SK-N-SH treated with all-trans-retinoic acid at 6 μM for 48 hours (cell line): Measurements from ENCODE around the gene GRK1.

Experiments used
- BACH2 ChIP-seq: fragments of 250-450 bp; sonication (Bioruptor Pico); IDR thresholded peaks from 2 replicates; pipeline ENCODE4 v1.9.0; 2021; ENCODE audit warnings: mild to moderate bottlenecking, borderline replicate concordance
- CREB5 ChIP-seq: fragments of 250-450 bp; sonication (Bioruptor Pico); IDR thresholded peaks from 2 replicates; pipeline ENCODE4 v1.5.1; 2020; ENCODE audit warnings: low read depth, mild to moderate bottlenecking, moderate library complexity
- CSRNP3 ChIP-seq: fragments of 250-450 bp; sonication (Bioruptor Pico); IDR thresholded peaks from 2 replicates; pipeline ENCODE4 v1.5.1; 2021; ENCODE audit warnings: mild to moderate bottlenecking, moderate library complexity
- ZNF70 ChIP-seq: fragments of 450-650 bp; formaldehyde crosslinking; IDR thresholded peaks from 2 replicates; pipeline ENCODE4 v1.5.0; 2020; ENCODE audit warnings: mild to moderate bottlenecking, moderate library complexity

GRCh38 chr13:113660066-113660465 lies 7.0 kb upstream of the GRK1 start:
- TF ChIP-seq CREB5 (CRISPR knock-in tag) = no peak
- TF ChIP-seq ZNF70 = no peak
- TF ChIP-seq BACH2 (CRISPR knock-in tag) = no peak
- no peak for TF ChIP-seq CSRNP3 (CRISPR knock-in tag)
